CD4-positive, alpha-beta T cell treated with Interleukin-17A for 1 hour (primary cell): ENCODE data around the gene TXNDC5.
"Not testable (repeated sequence)": the region's sequence is repeated elsewhere in the genome, so short reads cannot be mapped to it uniquely, and the experiment has no call there.

Experiments
- DNase-seq: peaks from one replicate; pipeline ENCODE4 v3.0.0-alpha.2; 2020

TXNDC5 gene

GRCh38 chr6:7894262-7895124, 16.1 kb downstream of the TXNDC5 start:
- DNase-seq = no peak

GRCh38 chr6:7893342-7893741, 17.2 kb downstream of the TXNDC5 start:
- no peak for DNase-seq

- DNase-seq = not testable (repeated sequence)
Observed at GRCh38 chr6:7892367-7892766, 18.2 kb downstream of the TXNDC5 start.

GRCh38 chr6:7891078-7891872, 19.3 kb downstream of the TXNDC5 start:
- no peak for DNase-seq

GRCh38 chr6:7888587-7889357, 21.8 kb downstream of the TXNDC5 start:
- no peak for DNase-seq

GRCh38 chr6:7887278-7887991, 23.2 kb downstream of the TXNDC5 start:
- no peak for DNase-seq

- no peak for DNase-seq
Observed at GRCh38 chr6:7886132-7886531, 24.5 kb downstream of the TXNDC5 start.

- DNase-seq = no peak
Observed at GRCh38 chr6:7883381-7883780, 27.2 kb downstream of the TXNDC5 start.

- no peak for DNase-seq
Observed at GRCh38 chr6:7882505-7883257, 27.9 kb downstream of the TXNDC5 start.

GRCh38 chr6:7881765-7882500, 28.7 kb downstream of the TXNDC5 start:
- DNase-seq = no peak

- no peak for DNase-seq
Observed at GRCh38 chr6:7880718-7881107, 29.9 kb downstream of the TXNDC5 start.

- DNase-seq = no peak
Observed at GRCh38 chr6:7879980-7880717, 30.4 kb downstream of the TXNDC5 start.

- no peak for DNase-seq
Observed at GRCh38 chr6:7879579-7879978, 31.0 kb downstream of the TXNDC5 start.

- DNase-seq = no peak
Observed at GRCh38 chr6:7879043-7879442, 31.5 kb downstream of the TXNDC5 start.

- DNase-seq = no peak
Observed at GRCh38 chr6:7878401-7878964, 32.1 kb downstream of the TXNDC5 start.

- no peak for DNase-seq
Observed at GRCh38 chr6:7868926-7869325, 41.7 kb downstream of the TXNDC5 start.

GRCh38 chr6:7866526-7866925, 44.1 kb downstream of the TXNDC5 start:
- DNase-seq = no peak

- no peak for DNase-seq
Observed at GRCh38 chr6:7865781-7866180, 44.8 kb downstream of the TXNDC5 start.

GRCh38 chr6:7859591-7859990, 51.0 kb downstream of the TXNDC5 start:
- no peak for DNase-seq

- DNase-seq = no peak
Observed at GRCh38 chr6:7851780-7852179, 58.8 kb downstream of the TXNDC5 start.
